BE2C (cell line): ENCODE data around the gene GNG7.
"Not testable (repeated sequence)": the region's sequence is repeated elsewhere in the genome, so short reads cannot be mapped to it uniquely, and the experiment has no call there.

Source experiments
- DNase-seq: peaks from one replicate; pipeline ENCODE4 v3.0.0-alpha.2; 2020
- H3K27me3 ChIP-seq: fragments of 250-450 bp; sonication (Bioruptor Pico); 2 replicates; pipeline ENCODE4 v1.5.1; 2020; ENCODE audit warnings: mild to moderate bottlenecking
- H3K36me3 ChIP-seq: fragments of 250-450 bp; sonication (Bioruptor Pico); 2 replicates; pipeline ENCODE4 v1.5.1; 2020; ENCODE audit warnings: mild to moderate bottlenecking
- H3K4me1 ChIP-seq: fragments of 250-450 bp; sonication (Bioruptor Pico); 2 replicates; pipeline ENCODE4 v1.5.1; 2020
- H3K4me3 ChIP-seq: 2 replicates; pipeline ENCODE4 v1.5.1; 2011; ENCODE audit warnings: low read depth, low read length
- H3K9me3 ChIP-seq: fragments of 250-450 bp; sonication (Bioruptor Pico); 2 replicates; pipeline ENCODE4 v1.5.1; 2020
- CTCF ChIP-seq: IDR thresholded peaks from 2 replicates; pipeline ENCODE4 v1.5.1; 2012; ENCODE audit warnings: mild to moderate bottlenecking, low read depth, low read length

GNG7 gene

GRCh38 chr19:2469102-2469914 is 233.2 kb downstream of the GNG7 start:
- Histone ChIP-seq H3K4me1 (no peaks in the 10 kb centered on the region), H3K4me3 (no peak overlapping the region)
- DNase-seq, result no peak

GRCh38 chr19:2468596-2468995 is 233.9 kb downstream of the GNG7 start:
- H3K36me3 ChIP-seq, result no peaks in the 10 kb centered on the region
- TF ChIP-seq CTCF, result no peak
- H3K9me3 ChIP-seq, result no peaks in the 10 kb centered on the region
- H3K4me3 ChIP-seq, result no peak overlapping the region
- no peaks in the 10 kb centered on the region for H3K4me1 ChIP-seq
- no peaks in the 10 kb centered on the region for H3K27me3 ChIP-seq
- no peak for DNase-seq

More at GRCh38 chr19:2469102-2469914, 233.2 kb downstream of the GNG7 start:
- TF ChIP-seq CTCF, result no peak
- Histone ChIP-seq H3K36me3 (no peaks in the 10 kb centered on the region), H3K9me3 (no peaks in the 10 kb centered on the region), H3K27me3 (no peaks in the 10 kb centered on the region)

- Histone ChIP-seq H3K9me3 (no peaks in the 10 kb centered on the region), H3K4me3 (no peak overlapping the region), H3K27me3 (no peaks in the 10 kb centered on the region), H3K36me3 (no peaks in the 10 kb centered on the region), H3K4me1 (no peaks in the 10 kb centered on the region)
- no peak for TF ChIP-seq CTCF
- no peak for DNase-seq
Observed at GRCh38 chr19:2464389-2464788, 238.1 kb downstream of the GNG7 start.

GRCh38 chr19:2463694-2464093 is 238.8 kb downstream of the GNG7 start:
- not testable (repeated sequence) for H3K27me3 ChIP-seq, H3K9me3 ChIP-seq, DNase-seq, H3K36me3 ChIP-seq, H3K4me3 ChIP-seq, H3K4me1 ChIP-seq

- DNase-seq, result peak; percentile 69
Observed at GRCh38 chr19:2462635-2463421, 239.7 kb downstream of the GNG7 start.

More at GRCh38 chr19:2462635-2463421, 239.7 kb downstream of the GNG7 start:
- no peak for TF ChIP-seq CTCF
- Histone ChIP-seq H3K4me1 (no peaks in the 10 kb centered on the region), H3K36me3 (no peaks in the 10 kb centered on the region), H3K9me3 (no peaks in the 10 kb centered on the region), H3K27me3 (no peaks in the 10 kb centered on the region), H3K4me3 (peak overlapping the region; percentile 45)
